GM03348 (cell line): ENCODE data around the gene GPN1.
A peak's percentile ranks its signal among the peaks of the same experiment; 100 is the strongest.
"Not testable (repeated sequence)": the region's sequence is repeated elsewhere in the genome, so short reads cannot be mapped to it uniquely, and the experiment has no call there.

Experiments
- DNase-seq: peaks from one replicate; pipeline ENCODE4 v3.0.0; 2012; ENCODE audit warnings: low spot score

The GPN1 gene

DNA sequence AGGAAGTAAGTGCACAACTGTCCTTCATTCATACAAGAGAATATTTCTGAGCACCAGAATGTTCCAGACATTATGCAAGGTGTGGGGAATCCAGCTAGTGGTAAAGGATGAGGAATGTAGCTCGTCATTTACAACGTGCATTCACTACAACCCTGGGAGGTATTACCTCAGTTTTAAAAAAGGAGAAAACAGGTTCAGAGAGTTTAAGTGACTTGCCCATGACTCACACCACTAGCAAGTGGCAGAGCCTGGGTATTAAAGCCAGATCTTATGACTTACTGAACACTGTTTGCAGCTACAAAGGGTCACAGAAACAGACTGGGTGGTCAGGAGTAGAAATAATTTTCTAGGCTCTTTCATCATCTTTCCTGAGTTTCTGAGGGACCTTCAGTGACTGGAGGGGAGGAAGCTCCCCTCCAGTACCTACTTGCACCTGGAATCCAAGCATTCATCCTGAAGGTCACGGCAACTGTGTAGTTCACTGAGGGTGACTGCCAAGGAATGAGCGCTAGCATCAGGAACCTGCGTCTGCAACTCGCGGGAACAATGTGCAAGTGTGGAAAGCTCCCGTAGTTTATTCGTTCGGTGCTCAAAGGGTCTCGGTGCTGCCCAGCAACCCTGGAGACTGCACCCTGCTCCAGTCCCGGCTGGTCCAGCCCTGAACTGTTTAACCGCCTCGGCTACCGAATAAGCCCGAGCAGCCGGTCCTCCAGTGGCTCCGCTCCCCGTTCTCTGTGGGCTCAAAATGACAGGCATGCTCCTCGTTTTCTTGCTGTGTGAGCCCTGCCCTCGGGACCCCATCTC, 685 bp upstream of the GPN1 start:
- DNase-seq, result peak; percentile 46

DNA sequence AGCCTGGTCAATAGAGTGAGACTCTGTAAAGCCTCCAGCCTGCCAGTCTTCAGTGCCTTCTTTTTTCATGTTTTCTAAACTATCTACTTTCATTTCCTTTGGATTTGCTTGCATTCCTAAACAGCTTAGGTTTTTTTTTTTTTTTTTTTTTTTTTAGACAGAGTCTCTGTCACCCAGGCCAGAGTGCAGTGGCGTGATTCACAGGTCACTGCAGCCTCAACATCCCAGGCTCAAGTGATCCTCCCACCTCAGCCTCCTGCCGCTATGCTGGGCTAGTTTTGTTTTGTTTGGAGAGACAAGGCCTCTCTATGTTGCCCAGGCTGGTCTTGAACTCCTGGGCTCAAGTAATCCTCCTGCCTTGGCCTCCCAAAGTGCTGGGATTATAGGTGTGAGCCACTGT, 1.4 kb downstream of the GPN1 start:
- DNase-seq, result not testable (repeated sequence)

DNA sequence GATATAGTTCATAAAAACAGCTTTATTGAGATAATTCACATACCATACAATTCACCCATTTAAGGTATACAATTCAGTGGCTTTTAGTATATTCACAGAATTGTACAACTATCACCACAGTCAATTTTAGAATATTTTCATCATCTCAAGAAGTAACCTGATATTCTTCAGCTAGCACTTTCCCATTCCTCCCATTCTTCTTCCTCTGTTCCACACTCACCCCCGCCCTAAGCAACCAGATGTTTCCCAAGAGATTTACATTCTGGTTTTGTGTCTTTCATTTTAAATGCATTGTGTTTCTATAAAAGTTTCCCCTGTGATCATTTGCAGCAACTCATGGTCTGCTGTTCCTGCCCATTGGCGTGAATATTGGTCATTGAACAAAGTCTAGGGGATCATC, 5.4 kb downstream of the GPN1 start:
- no peak for DNase-seq

DNA sequence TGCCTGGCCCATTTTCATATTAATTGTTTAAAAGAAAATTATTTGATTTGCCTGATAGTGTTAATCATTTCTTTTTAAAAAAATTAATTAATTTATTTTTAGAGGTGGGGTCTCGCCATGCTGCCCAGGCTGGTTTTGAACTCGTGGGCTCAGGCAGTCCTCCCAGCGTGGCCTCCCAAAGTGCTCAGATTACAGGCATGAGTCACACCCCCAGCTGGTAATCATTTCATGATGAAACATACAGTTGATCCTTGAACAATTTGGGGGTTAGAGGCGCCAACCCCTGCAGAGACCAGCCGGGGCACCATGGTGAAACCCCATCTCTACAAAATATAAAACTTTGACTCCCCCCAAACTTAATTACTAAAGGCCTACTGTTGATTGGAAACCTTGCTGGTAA, 7.9 kb downstream of the GPN1 start:
- no peak for DNase-seq

DNA sequence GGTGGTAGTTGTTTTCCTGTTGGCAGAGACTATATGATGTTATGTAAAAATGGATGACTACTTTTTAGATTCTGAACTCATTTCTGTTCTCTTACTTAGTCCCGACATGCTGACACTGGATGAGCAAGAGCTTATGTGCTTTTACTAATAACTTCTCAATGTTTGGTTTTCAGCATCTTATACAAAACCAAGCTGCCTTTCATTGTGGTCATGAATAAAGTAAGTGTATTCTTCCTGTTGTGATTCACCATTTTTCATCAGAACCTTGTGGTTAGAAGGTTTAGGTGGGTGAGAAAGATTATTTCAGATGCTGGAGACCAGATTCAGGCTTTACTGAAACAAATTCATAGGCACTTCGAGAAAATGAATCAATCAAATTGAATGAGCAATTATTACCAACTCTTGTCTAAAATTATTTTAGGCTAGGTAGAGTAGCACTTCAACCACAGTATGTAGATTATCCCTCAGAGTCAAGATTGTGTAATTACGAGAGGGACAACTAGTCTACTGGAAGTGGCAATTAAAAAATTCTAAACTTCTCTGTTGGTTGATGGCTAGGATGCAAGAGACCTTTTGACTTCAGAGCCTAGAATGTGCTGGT, 9.3 kb downstream of the GPN1 start:
- peak; percentile 17 for DNase-seq

DNA sequence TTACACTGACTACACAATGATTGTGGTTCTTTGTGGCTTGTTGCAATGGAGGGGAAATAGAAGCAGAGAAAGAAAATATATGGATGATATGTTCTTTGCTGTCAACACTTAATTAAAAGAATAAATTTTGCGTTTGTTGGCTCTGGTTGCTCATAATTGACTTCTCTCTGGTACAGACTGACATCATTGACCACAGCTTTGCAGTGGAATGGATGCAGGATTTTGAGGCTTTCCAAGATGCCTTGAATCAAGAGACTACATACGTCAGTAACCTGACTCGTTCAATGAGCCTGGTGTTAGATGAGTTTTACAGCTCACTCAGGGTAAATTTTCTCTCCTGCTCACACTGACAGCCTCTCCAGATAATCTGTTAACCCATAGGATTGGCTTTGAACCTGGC, 9.9 kb downstream of the GPN1 start:
- DNase-seq, result peak; percentile 21

DNA sequence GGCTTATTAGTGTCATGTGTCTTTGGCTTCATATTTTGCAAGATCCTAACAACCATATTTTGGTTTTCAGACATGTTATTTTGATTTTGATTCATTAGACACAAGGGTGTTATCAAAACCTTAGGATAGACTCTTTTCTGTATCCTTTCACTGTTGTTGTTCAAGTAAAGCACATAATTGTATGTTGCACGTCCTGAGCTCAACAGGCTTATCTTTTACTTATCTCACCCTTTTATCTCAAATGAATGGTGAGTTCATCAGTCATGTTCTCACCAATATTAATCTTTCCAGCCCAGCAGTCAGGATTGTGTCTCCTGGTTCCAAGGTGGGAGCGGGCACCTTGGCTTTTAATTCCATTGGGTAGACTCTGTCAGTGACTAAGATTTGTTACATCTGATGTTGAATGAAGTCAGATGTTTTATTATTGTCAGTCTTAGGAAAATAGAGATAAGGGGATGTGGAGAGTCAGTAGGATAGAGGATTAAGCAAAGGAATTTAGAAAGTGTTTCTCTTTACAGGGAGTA, 11.9 kb downstream of the GPN1 start:
- no peak for DNase-seq

DNA sequence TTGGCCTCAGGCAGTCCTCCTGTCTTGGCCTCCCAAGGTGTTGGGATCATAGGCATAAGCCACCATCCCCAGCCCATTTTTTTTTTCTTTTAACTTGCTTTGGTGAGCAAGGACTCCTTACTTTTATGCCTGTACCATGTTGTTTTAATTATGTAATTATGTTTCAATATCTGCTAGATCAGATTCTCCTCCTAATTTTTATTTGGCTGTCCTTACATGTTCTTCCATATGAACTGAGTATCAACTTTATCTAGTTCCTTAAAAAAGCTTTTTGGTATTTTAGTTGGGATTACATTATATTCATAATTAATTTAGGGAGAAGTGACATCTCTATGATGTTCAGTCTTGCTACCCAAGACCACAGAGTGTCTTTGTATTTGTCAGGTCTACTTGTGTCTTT, 16.3 kb downstream of the GPN1 start:
- DNase-seq, result no peak

DNA sequence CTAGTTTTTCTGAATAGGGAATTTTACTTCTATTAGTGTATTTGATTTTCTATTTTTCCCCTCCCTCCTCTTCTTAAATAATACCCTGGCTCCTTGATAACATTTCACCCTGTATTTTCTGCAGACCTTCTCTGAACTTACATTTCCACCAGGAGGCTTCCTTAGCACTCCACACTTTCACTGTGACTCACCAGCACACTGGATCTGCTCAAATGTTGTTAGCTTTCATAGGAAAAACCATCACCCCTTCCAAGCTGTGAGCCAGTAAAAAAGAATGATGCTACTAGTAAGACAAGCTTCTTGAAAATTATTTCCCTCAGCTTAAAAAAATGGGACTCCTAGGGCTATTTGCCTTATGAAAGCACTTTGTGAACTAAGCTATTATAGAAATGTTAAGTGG, 18.4 kb downstream of the GPN1 start:
- peak; percentile 19 for DNase-seq

DNA sequence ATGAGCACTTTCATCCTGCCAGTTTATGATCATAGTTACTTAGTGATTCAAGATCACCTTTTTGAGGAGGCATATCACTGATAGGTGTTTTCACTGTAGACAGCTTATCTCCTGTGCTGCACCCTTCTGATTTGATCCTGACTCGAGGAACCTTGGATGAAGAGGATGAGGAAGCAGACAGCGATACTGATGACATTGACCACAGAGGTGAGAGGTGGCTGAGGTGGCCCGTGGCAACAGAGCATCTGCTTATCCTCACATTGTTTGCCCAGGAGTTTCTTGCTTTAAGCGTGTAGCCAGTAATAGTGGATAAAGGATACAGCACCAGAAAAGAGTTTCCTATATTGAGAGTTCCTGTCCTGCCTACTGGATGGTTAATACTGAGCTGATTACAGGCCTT, 18.9 kb downstream of the GPN1 start:
- DNase-seq, result no peak

DNA sequence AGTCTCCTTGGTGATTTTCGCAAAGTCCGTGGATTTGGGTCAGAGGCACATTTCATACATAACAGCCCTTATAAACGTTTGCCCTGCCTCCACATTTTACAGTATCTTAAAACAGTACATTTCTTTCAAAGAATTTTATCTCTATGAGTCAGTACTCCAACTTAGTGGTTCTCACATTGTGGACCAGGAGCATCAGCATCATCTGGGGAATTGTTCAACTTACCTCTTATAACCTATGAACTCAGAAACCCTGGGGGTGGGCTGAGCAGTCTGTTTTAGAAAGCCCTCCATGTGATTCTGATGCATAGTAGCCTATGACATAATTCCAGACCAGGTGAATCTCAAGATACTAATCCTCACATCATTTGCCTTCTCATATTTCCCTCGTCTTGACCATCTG, 22.2 kb downstream of the GPN1 start:
- DNase-seq, result no peak

DNA sequence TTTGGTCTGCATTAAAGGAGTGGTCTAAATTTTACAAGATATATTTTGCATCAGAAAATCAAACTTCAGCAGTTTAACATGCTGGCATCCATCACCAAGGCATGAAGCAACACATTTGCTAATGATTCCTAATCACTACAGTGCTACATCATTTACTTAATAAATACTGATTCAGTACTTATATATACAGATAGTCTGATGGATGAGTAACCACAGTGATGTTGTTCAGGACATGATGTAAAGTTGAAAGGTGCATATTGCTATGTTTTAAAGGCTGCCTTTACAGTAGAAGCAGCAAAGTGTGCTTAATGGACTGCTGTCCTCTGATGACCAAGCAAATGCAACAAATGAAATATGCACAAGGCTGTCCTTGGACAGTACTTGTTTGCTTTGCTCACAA, 23.5 kb downstream of the GPN1 start:
- DNase-seq, result no peak

DNA sequence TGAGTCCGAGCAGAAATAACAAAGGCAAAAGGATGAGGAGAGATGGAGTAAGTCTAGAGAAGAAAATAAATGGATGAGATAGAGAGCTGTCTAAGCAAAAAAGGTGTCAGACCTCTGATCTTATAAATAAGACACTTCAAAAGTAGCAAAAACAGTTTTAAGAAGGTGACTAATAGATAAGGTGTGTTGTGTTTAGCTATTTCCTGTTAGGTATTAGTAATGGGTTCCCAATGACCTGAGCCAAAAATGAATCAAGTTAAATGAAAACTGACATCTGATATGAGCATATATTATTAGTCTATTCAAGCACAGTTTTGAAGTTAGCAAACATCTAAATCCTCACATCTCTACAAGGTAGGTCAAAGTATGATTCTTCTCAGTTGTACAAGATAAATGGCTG, 23.9 kb downstream of the GPN1 start:
- no peak for DNase-seq

DNA sequence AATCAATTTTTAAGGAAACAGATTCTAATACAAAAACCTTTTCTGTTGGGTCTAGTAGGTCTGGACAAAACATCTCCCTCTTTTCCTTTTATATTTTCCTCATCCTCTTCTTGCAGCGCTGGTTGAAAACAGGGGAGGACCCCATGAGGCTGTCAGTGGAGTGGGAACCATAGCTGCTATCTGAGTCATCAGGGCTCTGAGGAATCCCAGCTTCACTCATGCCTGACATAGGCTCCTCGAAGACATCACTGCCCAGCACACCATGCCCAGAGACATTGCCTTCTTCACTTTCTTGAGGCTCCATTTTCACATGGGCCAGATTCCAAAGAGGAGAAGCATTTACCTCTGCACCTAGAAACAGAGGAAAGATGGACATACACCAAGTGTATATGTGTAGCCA, 24.5 kb downstream of the GPN1 start:
- DNase-seq, result no peak

DNA sequence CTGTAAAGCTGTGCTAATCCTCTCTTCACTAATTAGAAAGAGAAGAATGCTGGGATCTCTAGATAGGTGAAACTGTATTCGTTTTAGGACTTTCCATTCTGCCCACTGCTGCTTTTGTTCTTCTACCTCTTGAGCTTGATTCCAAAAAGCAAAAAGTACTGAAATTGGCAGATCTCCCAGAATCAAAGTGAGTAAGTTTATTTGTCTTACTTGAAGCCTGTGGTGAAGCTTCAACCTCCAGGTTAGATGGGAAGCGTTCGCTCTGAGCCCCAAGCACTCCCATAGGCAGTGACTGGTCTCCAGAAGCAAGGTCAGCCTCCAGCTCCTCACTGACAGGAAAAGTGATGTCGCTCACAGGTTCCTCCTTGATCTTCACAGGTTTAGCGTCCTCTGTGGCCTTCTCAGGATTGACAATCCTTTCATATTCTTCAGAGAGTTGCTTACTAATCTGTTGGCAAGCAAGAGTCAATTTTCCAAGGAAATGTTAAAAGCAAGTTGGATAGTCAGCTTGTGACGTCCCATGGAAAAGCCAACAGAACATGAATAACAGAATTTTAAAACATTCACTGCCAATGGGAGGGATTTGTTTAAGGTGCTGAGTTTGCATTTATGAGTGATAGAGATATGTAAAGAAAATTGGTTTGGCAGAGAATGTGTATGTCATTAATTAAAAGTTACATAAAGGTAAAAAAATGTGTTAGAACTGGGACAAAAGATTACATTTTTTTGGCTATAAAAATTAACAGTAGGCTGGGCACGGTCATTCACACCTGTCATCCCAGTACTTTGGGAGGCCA, 26.5 kb downstream of the GPN1 start:
- no peak for DNase-seq

DNA sequence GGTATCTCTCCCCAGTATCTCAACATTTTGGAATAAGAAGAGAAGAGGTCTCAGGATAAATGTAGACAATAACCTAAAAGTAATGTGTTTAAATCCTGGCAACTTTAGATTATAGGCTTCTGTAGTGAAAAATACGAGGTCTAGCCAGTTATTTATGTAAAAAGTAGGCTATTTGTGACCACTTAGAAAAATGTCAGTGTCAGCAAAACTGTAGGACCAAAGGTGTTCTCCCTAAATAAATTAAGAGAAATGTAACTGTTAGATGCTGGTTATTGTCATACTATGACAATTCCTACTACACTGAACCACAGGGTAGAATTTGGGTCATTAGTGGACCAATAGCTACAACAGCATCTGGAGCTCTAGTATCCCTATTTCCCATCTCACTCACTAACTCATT, 32.5 kb downstream of the GPN1 start:
- DNase-seq, result no peak

DNA sequence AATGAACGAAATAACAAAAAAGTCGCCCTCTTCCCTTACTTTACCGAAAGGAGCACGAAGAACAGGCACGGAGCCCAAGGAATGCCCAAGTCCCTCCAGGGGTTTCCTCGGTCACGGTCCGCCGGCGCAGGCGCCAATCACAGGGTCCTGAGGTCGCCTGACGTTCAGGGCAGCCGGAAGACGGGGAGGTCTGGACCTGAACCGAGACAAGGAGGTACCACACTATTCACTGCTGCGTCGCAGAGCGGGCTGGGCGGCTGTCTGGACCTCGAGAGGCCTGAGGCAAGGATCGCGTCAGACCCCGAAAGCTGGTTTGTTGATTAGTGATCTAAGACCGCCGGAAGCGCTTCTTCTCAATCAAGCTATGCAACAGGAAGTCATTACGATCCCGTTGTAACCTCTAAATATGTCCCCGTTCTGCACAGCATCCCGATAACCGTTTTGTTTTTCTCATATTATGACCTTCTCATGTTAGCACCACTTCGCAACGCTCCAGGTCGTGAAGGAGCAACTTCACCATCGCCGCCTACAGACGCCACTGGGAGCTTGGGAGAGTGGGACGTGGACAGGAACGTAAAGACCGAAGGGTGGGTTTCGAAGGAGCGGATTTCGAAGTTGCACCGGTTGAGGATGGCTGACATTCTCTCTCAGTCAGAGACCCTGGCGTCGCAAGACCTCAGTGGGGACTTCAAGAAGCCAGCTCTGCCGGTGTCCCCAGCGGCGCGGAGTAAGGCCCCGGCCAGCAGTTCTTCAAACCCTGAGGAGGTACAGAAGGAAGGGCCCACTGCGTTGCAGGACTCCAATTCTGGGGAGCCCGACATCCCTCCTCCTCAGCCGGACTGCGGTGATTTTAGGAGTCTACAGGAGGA, 34.7 kb downstream of the GPN1 start, which contains the start of the genes SLC4A1AP and SUPT7L:
Gene SLC4A1AP, plus strand, starts transcription at position 605 of the 869 bp plus-strand sequence. Its CDS starts 26 bp downstream, at position 631.
Gene SUPT7L, minus strand, starts transcription at position 330 of the 869 bp plus-strand sequence. CDS start 1,422 bp downstream, outside the sequence.
- DNase-seq, result peak; percentile 84

DNA sequence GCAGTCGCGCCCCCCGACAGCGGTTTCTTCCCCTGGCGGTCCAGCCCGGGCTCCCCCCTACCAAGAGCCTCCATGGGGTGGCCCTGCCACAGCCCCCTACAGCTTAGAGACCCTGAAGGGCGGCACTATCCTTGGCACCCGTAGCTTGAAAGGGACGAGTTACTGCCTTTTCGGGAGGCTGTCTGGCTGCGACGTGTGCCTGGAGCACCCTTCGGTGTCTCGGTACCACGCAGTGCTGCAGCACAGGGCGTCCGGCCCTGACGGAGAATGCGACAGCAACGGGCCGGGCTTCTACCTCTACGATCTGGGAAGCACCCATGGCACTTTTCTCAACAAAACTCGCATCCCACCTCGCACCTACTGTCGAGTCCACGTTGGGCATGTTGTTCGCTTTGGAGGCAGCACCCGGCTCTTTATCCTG, 35.3 kb downstream of the GPN1 start:
- no peak for DNase-seq

DNA sequence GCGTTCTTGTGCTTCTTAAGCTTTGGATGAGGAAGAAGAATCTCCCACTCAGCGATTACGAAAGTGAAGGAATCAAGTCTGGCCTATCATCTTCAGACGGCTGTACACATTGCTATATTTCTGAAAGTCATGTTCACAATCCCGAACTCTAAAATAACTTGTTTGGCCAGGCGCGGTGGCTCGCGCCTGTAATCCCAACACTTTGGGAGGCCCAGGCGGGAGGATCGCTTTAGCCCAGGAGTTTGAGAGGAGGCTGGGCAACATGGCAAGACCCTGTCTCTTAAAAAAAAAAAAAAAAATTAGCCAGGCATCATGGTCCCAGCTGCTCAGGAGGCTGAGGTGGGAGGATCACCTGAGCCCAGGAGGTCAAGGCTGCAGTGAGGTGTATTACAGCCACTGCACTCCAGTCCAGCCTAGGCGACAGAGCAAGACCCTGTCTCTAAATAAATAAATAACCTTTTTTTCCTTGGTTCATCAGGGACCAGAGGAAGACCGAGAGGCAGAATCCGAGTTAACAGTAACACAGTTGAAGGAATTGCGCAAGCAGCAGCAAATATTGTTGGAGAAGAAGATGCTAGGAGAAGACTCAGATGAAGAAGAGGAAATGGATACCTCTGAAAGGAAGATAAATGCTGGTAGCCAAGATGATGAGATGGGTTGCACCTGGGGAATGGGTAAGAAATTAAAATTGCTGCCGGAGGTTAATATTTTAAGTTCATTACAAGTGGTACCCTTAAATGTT, 35.9 kb downstream of the GPN1 start:
- DNase-seq, result no peak

DNA sequence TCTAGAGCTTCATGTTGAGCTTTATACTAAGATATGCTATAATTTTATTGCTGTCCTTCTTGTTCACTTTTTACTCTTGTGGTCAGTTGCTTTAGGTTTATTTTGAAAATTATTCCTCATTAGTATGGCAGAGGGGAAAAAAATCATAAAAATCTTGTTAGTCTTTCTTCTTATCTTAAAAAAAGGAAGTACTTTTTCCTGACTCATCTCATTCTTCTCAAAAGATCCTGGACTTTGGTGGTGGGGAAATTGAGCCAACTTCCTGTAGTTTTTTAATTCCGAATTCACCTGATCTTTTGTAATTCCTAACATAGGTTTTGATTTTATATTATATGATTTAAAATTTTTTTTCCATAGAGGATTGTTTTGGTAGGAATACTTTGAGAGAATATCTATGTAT, 38.6 kb downstream of the GPN1 start:
- no peak for DNase-seq

DNA sequence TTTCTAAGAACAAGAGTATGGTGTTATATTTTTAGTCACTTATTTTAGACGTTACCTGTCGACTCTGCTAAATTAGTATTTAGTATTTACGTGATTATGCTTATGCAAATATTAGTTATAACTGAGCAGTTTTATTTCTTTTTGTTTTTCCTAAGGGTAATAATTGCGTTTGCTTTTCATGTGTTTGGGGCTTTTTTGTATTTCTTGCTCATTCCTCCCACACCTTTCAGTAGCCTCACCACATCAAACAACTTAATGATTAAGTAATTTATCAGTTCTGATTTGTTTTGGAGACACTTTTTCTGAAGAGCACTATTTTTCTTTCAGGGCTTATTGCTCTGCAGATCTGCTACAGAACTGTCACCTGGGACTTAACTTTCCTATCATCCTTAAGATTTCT, 42.4 kb downstream of the GPN1 start:
- no peak for DNase-seq
